ENCODE data around the gene SFXN2. TPM values are rescaled to one million over a fixed set of nuclear protein-coding genes. Genes with fewer than 3 reads are reported as not detected.
A peak's percentile ranks its signal among the peaks of the same experiment; 100 is the strongest.
"Not testable (repeated sequence)": the region's sequence is repeated elsewhere in the genome, so short reads cannot be mapped to it uniquely, and the experiment has no call there.

Gene SFXN2
- total RNA-seq, 1 experiment from 2014 or later, result 12.9 TPM

GRCh38 chr10:102753718-102754117 lies 39.3 kb downstream of the SFXN2 start:
- H3K36me3 Mint-ChIP-seq (ENCODE audit: insufficient read depth, unreplicated experiment), result peaks cover 16% of the 10 kb centered on the region
- POLR2A ChIA-PET, result interaction anchor here (0.6 to 5.7 kb wide), 14 partner anchors 10 to 491 kb away, joined by 3 to 120 read pairs (median 4); partner anchors contain the start of genes ARL3, TRIM8 and WBP1L
- intact Hi-C loops (cut with micrococcal nuclease), result loop anchor here (1.0 to 5.0 kb wide), 3 partner anchors 29 to 148 kb away; partner anchors contain the start of gene CYP17A1
- H3K9me3 Mint-ChIP-seq (ENCODE audit: unreplicated experiment), result no peaks in the 10 kb centered on the region
- peak overlapping the region; percentile 27 for H3K4me3 Mint-ChIP-seq (ENCODE audit: unreplicated experiment)
- CTCF ChIA-PET, result interaction anchor here (0.7 to 5.0 kb wide), 26 partner anchors 10 to 148 kb away, joined by 3 to 71 read pairs (median 6); partner anchors contain the start of genes CYP17A1 and WBP1L
- BruUV-seq (replicated peaks), result no TSS peak
- TF ChIP-seq CTCF (IDR thresholded peaks at IDR 0.05; ENCODE audit: unreplicated experiment), result no peak
- H3K4me1 Mint-ChIP-seq (ENCODE audit: insufficient read depth, unreplicated experiment), result peaks cover 23% of the 10 kb centered on the region
- no peak for DNase-seq (ENCODE audit: unreplicated experiment)
- H3K27me3 Mint-ChIP-seq (ENCODE audit: insufficient read depth, unreplicated experiment), result no peaks in the 10 kb centered on the region
- peak overlapping the region; percentile 88 for H3K27ac Mint-ChIP-seq (ENCODE audit: low read depth, unreplicated experiment)

- ChIA-PET CTCF (interaction anchor here (0.6 kb wide), 1 partner anchor 46 kb away, joined by 3 read pairs; no protein-coding TSS in a partner anchor), POLR2A (no interaction called here)
- H3K4me3 Mint-ChIP-seq (ENCODE audit: unreplicated experiment), result no peak overlapping the region
- intact Hi-C loops (cut with micrococcal nuclease), result no loop called here
- H3K27ac Mint-ChIP-seq (ENCODE audit: low read depth, unreplicated experiment), result no peak overlapping the region
- no peak for TF ChIP-seq CTCF (IDR thresholded peaks at IDR 0.05; ENCODE audit: unreplicated experiment)
- no peaks in the 10 kb centered on the region for H3K27me3 Mint-ChIP-seq (ENCODE audit: insufficient read depth, unreplicated experiment)
- peaks cover 15% of the 10 kb centered on the region for H3K36me3 Mint-ChIP-seq (ENCODE audit: insufficient read depth, unreplicated experiment)
- H3K4me1 Mint-ChIP-seq (ENCODE audit: insufficient read depth, unreplicated experiment), result peaks cover 21% of the 10 kb centered on the region
- no peaks in the 10 kb centered on the region for H3K9me3 Mint-ChIP-seq (ENCODE audit: unreplicated experiment)
- DNase-seq (ENCODE audit: unreplicated experiment), result no peak
- no TSS peak for BruUV-seq (replicated peaks)
These were observed 42.9 kb downstream of the SFXN2 start for GRCh38 chr10:102757323-102757722.

GRCh38 chr10:102758240-102758932 lies 44.0 kb downstream of the SFXN2 start:
- CTCF ChIA-PET, result no interaction called here
- H3K9me3 Mint-ChIP-seq (ENCODE audit: unreplicated experiment), result no peaks in the 10 kb centered on the region
- peaks cover 10% of the 10 kb centered on the region for H3K4me1 Mint-ChIP-seq (ENCODE audit: insufficient read depth, unreplicated experiment)
- POLR2A ChIA-PET, result no interaction called here
- no peak for DNase-seq (ENCODE audit: unreplicated experiment)
- no peak for TF ChIP-seq CTCF (IDR thresholded peaks at IDR 0.05; ENCODE audit: unreplicated experiment)
- no peaks in the 10 kb centered on the region for H3K27me3 Mint-ChIP-seq (ENCODE audit: insufficient read depth, unreplicated experiment)
- H3K4me3 Mint-ChIP-seq (ENCODE audit: unreplicated experiment), result no peak overlapping the region
- intact Hi-C loops (cut with micrococcal nuclease), result no loop called here
- H3K36me3 Mint-ChIP-seq (ENCODE audit: insufficient read depth, unreplicated experiment), result peaks cover 12% of the 10 kb centered on the region
- H3K27ac Mint-ChIP-seq (ENCODE audit: low read depth, unreplicated experiment), result no peak overlapping the region
- no TSS peak for BruUV-seq (replicated peaks)

- H3K27me3 Mint-ChIP-seq (ENCODE audit: insufficient read depth, unreplicated experiment); H3K4me1 Mint-ChIP-seq (ENCODE audit: insufficient read depth, unreplicated experiment); H3K4me3 Mint-ChIP-seq (ENCODE audit: unreplicated experiment); H3K9me3 Mint-ChIP-seq (ENCODE audit: unreplicated experiment); CTCF ChIA-PET; intact Hi-C loops (cut with micrococcal nuclease); BruUV-seq (replicated peaks); DNase-seq (ENCODE audit: unreplicated experiment); H3K27ac Mint-ChIP-seq (ENCODE audit: low read depth, unreplicated experiment): not testable (repeated sequence)
- POLR2A ChIA-PET, result interaction anchor here (0.5 to 2.5 kb wide), 2 partner anchors 11 to 263 kb away, joined by 3 to 9 read pairs; no protein-coding TSS in a partner anchor
- H3K36me3 Mint-ChIP-seq (ENCODE audit: insufficient read depth, unreplicated experiment), result peaks cover 17% of the 10 kb centered on the region
These were observed 44.5 kb downstream of the SFXN2 start for GRCh38 chr10:102758933-102759262.
